ENCODE data around the gene CCNI.
A peak's percentile ranks its signal among the peaks of the same experiment; 100 is the strongest.
"Not testable (repeated sequence)": the region's sequence is repeated elsewhere in the genome, so short reads cannot be mapped to it uniquely, and the experiment has no call there.

The CCNI gene

DNA sequence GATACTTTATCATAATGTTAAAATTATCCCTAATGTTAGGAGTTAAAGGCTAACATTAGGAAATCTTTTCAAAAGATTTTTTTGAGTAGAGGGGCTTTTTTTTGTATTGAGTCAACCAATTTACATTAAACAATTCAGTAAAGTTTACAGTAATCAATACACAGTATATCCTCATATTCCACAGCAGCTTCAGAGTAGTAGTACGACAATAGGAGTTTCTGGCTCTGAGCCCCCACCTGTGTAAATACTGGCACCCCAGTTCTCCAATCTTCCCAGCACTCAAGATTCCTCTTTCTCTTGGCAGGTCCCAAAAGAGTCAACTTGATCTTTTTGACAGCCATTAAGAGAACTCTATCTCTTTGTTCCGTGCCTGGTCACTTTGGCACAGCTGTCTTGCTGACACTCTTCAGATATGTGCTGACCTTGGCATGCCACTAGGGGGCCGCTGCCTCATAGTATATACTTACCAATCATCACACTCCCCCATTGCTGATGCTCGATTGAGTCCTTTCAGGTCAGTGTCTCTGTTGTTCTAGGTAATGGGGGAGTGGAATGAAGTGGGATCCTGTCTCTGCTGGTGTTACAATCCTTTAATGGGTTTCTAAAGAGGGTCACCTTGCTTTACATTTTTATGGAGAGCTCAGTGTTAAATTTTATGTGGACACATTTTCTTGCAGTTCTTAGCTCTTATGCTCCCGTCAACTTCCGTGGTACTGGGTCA lies 19.5 kb upstream of the CCNI start:
- TF ChIP-seq, protein P1, sequence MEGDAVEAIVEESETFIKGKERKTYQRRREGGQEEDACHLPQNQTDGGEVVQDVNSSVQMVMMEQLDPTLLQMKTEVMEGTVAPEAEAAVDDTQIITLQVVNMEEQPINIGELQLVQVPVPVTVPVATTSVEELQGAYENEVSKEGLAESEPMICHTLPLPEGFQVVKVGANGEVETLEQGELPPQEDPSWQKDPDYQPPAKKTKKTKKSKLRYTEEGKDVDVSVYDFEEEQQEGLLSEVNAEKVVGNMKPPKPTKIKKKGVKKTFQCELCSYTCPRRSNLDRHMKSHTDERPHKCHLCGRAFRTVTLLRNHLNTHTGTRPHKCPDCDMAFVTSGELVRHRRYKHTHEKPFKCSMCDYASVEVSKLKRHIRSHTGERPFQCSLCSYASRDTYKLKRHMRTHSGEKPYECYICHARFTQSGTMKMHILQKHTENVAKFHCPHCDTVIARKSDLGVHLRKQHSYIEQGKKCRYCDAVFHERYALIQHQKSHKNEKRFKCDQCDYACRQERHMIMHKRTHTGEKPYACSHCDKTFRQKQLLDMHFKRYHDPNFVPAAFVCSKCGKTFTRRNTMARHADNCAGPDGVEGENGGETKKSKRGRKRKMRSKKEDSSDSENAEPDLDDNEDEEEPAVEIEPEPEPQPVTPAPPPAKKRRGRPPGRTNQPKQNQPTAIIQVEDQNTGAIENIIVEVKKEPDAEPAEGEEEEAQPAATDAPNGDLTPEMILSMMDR (IDR thresholded peaks at IDR 0.05; ENCODE audit: insufficient read depth, low read depth, low read length, missing control alignments), result peak; percentile 92
- H3K4me3 ChIP-seq (ENCODE audit: low read depth, low read length), result no peak overlapping the region
- DNase-seq (ENCODE audit: low read depth), result peak; percentile 81

DNA sequence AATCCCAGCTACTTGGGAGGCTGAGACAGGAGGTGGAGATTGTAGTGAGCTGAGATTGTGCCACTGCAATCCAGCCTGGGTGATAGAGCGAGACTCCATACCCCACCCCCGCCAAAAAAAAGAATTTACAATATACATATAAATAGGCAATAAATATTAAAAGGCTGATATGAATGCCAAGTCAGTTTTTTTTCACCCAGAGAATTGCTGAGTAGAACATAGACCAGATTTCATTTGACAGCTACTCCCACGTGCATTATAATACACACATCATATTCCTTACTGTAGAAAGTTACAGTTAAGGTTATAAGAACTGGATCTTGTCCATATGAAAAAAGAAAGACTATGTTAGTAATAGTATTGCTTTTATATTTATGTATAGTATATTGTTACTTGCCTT lies 18.7 kb upstream of the CCNI start:
- H3K4me3 ChIP-seq (ENCODE audit: low read depth, low read length), result no peak overlapping the region
- no peak for DNase-seq (ENCODE audit: low read depth)
- TF ChIP-seq, protein P1 (IDR thresholded peaks at IDR 0.05; ENCODE audit: insufficient read depth, low read depth, low read length, missing control alignments), result no peak

DNA sequence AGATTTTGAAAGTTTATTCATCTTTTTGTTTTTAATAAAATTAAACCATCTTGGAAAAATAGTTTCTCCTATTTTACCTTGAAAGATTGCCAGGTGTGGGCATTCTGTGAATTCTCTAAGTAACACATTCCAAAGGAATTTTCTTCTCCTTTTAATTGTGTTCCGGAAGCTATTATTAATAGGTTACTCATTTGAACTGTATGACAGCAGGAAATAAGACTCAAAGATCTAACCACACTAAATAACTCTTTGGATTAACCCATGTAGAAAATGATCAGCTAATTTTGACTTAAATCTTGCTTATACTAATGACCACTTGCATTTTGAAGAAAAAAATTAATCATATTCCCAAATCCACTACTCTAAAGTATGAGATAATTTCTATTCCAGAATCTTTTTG lies 17.6 kb upstream of the CCNI start:
- DNase-seq (ENCODE audit: low read depth), result no peak
- no peak overlapping the region for H3K4me3 ChIP-seq (ENCODE audit: low read depth, low read length)
- TF ChIP-seq, protein P1 (IDR thresholded peaks at IDR 0.05; ENCODE audit: insufficient read depth, low read depth, low read length, missing control alignments), result no peak

DNA sequence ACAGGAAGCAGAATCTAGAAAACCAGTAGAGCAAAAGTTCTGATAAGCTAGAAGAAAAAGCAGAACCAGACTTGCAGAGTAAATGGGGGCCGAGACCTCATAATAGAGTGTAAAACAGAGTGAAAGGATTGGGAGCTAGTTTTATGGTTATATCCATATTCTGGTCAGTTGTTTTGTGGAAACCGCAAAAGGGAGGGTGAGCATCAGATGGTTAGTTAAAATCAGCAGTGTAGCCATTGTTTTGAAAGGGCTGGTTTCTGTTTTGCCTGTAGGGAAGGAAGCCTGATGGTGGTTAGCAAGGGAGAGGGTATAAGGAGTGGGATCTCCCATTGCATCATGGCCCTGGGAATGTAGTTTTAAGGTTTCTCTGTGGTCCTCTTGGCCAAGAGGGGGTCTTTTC lies 17.2 kb upstream of the CCNI start:
- no peak overlapping the region for H3K4me3 ChIP-seq (ENCODE audit: low read depth, low read length)
- DNase-seq (ENCODE audit: low read depth), result no peak
- TF ChIP-seq, protein P1 (IDR thresholded peaks at IDR 0.05; ENCODE audit: insufficient read depth, low read depth, low read length, missing control alignments), result no peak

DNA sequence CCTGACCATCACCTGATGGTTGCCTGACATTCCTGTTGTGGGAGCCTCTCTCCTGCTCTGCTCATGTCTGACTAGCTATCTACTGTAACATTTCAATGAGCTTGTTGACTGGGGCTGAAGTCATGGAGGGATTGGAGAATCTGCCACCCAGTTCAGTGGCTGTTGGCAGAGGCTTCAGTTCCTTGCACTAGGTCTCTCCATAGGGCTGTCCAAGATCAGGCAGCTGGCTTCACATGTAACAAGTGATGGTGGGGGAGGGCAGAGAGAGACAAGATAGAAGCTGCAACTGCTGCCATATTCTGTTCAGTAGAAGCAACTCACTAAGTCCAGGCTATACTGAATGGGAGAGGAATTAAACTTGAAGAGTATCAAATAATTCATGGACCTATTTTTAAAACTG lies 14.1 kb upstream of the CCNI start:
- TF ChIP-seq, protein P1 (IDR thresholded peaks at IDR 0.05; ENCODE audit: insufficient read depth, low read depth, low read length, missing control alignments), result no peak
- no peak for DNase-seq (ENCODE audit: low read depth)
- H3K4me3 ChIP-seq (ENCODE audit: low read depth, low read length), result no peak overlapping the region

DNA sequence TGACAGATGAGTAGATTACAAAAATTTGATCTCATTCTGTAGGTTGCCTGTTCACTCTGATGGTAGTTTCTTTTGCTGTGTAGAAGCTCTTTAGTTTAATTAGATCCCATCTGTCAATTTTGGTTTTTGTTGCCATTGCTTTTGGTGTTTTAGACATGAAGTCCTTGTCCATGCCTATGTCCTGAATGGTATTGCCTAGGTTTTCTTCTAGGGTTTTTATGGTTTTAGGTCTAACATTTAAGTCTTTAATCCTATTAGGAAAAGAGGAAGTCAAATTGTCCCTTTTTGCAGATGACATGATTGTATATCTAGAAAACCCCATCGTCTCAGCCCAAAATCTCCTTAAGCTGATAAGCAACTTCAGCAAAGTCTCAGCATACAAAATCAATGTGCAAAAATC lies 11.2 kb upstream of the CCNI start:
- not testable (repeated sequence) for DNase-seq (ENCODE audit: low read depth); H3K4me3 ChIP-seq (ENCODE audit: low read depth, low read length)

DNA sequence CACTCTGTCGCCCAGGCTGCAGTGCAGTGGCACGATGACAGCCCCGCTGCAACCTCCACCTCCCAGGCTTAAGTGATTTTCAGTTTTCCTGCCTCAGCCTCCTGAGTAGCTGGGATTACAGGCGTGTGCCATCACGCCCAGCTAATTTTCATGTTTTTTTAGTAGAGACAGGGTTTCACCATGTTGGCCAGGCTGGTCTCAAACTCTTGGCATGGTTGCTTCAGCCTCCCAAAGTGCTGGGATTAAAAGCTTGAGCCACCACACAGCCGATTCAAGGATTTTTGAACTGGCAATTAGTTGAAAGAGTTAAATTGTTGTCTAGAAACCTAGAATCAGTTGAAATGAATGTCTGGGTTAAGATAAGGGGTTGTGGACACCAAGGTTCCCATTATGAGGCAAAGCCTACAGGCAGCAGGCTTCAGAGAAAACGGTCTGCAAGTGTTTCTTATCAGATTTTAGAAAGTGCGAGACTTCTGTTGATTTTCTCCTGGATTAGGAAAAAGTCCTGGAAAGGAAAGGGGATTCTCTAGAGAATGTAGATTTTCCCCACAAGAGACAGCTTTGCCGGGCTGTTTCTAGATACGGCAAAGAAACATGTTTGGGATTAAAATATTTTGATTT lies 8.3 kb upstream of the CCNI start:
- no peak for DNase-seq (ENCODE audit: low read depth)
- no peak overlapping the region for H3K4me3 ChIP-seq (ENCODE audit: low read depth, low read length)
- TF ChIP-seq, protein P1 (IDR thresholded peaks at IDR 0.05; ENCODE audit: insufficient read depth, low read depth, low read length, missing control alignments), result no peak
